ENCODE measurements around the gene IFFO2.
"Not testable (repeated sequence)": the region's sequence is repeated elsewhere in the genome, so short reads cannot be mapped to it uniquely, and the experiment has no call there.

IFFO2 gene

GRCh38 chr1:18874600-18874999 lies 81.9 kb downstream of the IFFO2 start:
- no peak for DNase-seq (ENCODE audit: low read depth)

- DNase-seq (ENCODE audit: low read depth), result no peak
Observed at GRCh38 chr1:18874036-18874435, 82.4 kb downstream of the IFFO2 start.

- no peak for DNase-seq (ENCODE audit: low read depth)
Observed at GRCh38 chr1:18872071-18872611, 84.3 kb downstream of the IFFO2 start.

- DNase-seq (ENCODE audit: low read depth), result no peak
Observed at GRCh38 chr1:18871401-18872070, 84.9 kb downstream of the IFFO2 start.

- no peak for DNase-seq (ENCODE audit: low read depth)
Observed at GRCh38 chr1:18870957-18871356, 85.5 kb downstream of the IFFO2 start.

- not testable (repeated sequence) for DNase-seq (ENCODE audit: low read depth)
Observed at GRCh38 chr1:18870595-18870865, 85.9 kb downstream of the IFFO2 start.

GRCh38 chr1:18869847-18870594 lies 86.5 kb downstream of the IFFO2 start:
- no peak for DNase-seq (ENCODE audit: low read depth)

GRCh38 chr1:18868801-18869424 lies 87.6 kb downstream of the IFFO2 start:
- no peak for DNase-seq (ENCODE audit: low read depth)

GRCh38 chr1:18868354-18868753 lies 88.1 kb downstream of the IFFO2 start:
- DNase-seq (ENCODE audit: low read depth), result no peak

- no peak for DNase-seq (ENCODE audit: low read depth)
Observed at GRCh38 chr1:18866846-18867245, 89.6 kb downstream of the IFFO2 start.

- DNase-seq (ENCODE audit: low read depth), result no peak
Observed at GRCh38 chr1:18866314-18866713, 90.2 kb downstream of the IFFO2 start.

GRCh38 chr1:18865176-18865575 lies 91.3 kb downstream of the IFFO2 start:
- no peak for DNase-seq (ENCODE audit: low read depth)

- no peak for DNase-seq (ENCODE audit: low read depth)
Observed at GRCh38 chr1:18861590-18861989, 94.9 kb downstream of the IFFO2 start.

- DNase-seq (ENCODE audit: low read depth), result no peak
Observed at GRCh38 chr1:18861082-18861481, 95.4 kb downstream of the IFFO2 start.

GRCh38 chr1:18859560-18859959 lies 96.9 kb downstream of the IFFO2 start, which contains the start of gene TAS1R2:
Gene TAS1R2, minus strand, starts transcription at chr1:18859660. Its CDS starts 0 bp downstream, at chr1:18859660.
- no peak for DNase-seq (ENCODE audit: low read depth)

GRCh38 chr1:18858070-18858688 lies 98.3 kb downstream of the IFFO2 start:
- DNase-seq (ENCODE audit: low read depth), result no peak

- DNase-seq (ENCODE audit: low read depth), result no peak
Observed at GRCh38 chr1:18856435-18856834, 100.0 kb downstream of the IFFO2 start.

- no peak for DNase-seq (ENCODE audit: low read depth)
Observed at GRCh38 chr1:18855573-18855972, 100.9 kb downstream of the IFFO2 start.

GRCh38 chr1:18854331-18855025 lies 102.0 kb downstream of the IFFO2 start:
- no peak for DNase-seq (ENCODE audit: low read depth)
